Anterior cingulate cortex (tissue), 58 donors: ENCODE results near the gene EIF3B.
A peak's percentile ranks its signal among the peaks of the same experiment; 100 is the strongest.
"Not testable (repeated sequence)": the region's sequence is repeated elsewhere in the genome, so short reads cannot be mapped to it uniquely, and the experiment has no call there.

ENCODE experiments used
- DNase-seq, 58 donors: peaks; one replicate each; lab custom pipeline; 2025; lab: John Stamatoyannopoulos, UW

EIF3B gene

GRCh38 chr7:2374830-2375728 lies 20.5 kb downstream of the EIF3B start:
- DNase-seq = no peak

GRCh38 chr7:2376351-2377154 lies 21.9 kb downstream of the EIF3B start:
- DNase-seq = no peak

- not testable (repeated sequence) for DNase-seq
Observed at GRCh38 chr7:2377492-2377891, 22.9 kb downstream of the EIF3B start.

- DNase-seq = not testable (repeated sequence)
Observed at GRCh38 chr7:2378125-2378524, 23.5 kb downstream of the EIF3B start.

- no peak for DNase-seq
Observed at GRCh38 chr7:2379161-2379560, 24.5 kb downstream of the EIF3B start.

GRCh38 chr7:2379821-2380450 lies 25.3 kb downstream of the EIF3B start:
- DNase-seq = no peak

- DNase-seq = no peak
Observed at GRCh38 chr7:2380461-2380860, 25.8 kb downstream of the EIF3B start.

GRCh38 chr7:2381227-2381626 lies 26.6 kb downstream of the EIF3B start:
- no peak for DNase-seq

GRCh38 chr7:2381881-2382509 lies 27.4 kb downstream of the EIF3B start:
- no peak for DNase-seq

GRCh38 chr7:2383543-2384274 lies 29.1 kb downstream of the EIF3B start:
- peak in 1 of 58 donors; percentile 19 for DNase-seq

- DNase-seq = peak in 6 of 58 donors; percentile 9 to 24 (median 20)
Observed at GRCh38 chr7:2384354-2385243, 30.0 kb downstream of the EIF3B start.

DNA sequence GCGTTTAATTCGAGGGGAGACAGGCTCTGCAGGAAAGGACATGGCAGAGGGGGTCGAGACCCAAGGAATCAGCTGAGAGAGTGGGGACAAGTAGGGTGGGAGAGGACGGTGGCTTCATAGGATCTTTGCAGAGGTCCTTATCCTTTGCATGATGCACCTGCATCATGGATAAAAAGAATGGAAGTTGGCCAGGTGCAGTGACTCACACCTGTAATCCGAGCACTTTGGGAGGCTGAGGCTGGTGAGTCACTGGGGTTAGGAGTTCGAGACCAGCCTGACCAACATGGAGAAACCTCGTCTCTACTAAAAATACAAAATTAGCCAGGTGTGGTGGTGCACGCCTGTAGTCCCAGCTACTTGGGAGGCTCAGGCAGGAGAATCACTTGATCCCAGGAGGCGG lies 31.5 kb downstream of the EIF3B start:
- not testable (repeated sequence) for DNase-seq

DNA sequence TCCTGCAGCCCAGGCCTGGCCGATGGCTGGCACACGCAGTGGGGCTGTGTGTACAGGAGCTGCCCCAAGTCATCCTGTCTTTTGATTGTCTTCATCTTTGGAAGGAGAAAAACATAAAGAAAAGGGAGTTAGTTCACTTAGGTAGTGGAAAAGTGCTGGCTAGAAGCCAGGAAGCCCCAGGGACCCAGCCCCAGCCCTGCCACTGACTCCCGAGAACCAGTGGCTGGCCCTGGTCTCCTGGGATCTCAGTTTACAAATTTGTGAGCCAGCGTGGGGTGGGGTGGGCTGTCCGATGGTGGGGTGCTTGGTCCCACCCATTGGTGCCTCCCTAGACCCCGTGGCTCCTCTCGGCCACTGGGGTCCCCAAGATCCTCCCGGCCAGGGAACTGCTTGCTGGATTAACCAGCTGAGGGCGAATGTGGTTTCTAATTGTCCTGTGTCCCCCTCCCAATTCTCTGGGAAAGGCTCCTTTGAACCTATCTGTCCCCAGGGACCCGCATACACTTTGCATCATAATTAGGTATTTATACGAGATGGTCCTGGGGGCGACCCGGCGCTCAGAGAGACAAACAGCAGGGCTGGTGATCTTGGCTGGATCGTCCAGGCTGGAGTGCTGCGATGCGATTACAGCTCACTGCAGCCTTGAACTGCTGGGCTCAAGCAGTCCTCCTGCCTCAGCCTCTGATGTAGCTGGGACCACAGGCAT lies 32.5 kb downstream of the EIF3B start:
- no peak for DNase-seq

GRCh38 chr7:2387897-2388636 lies 33.4 kb downstream of the EIF3B start:
- DNase-seq = no peak

- DNase-seq = no peak
Observed at GRCh38 chr7:2388637-2388954, 34.0 kb downstream of the EIF3B start.

- peak in 49 of 58 donors; percentile 4 to 79 (median 55) for DNase-seq
Observed at GRCh38 chr7:2390020-2390816, 35.6 kb downstream of the EIF3B start.

GRCh38 chr7:2393706-2394105 lies 39.1 kb downstream of the EIF3B start:
- DNase-seq = no peak
